Measurements from ENCODE around the gene TGIF2.

GRCh38 chr20:36563374-36563773 is 10.0 kb upstream of the TGIF2 start:
- TF ChIP-seq CTCF (IDR thresholded peaks at IDR 0.05) (no peak), EP300 (IDR thresholded peaks at IDR 0.05) (no peak)

All from upper lobe of left lung (tissue), 4 donors.